NT2/D1 (cell line): ENCODE results near the gene TBR1.

Experiments
- DNase-seq: peaks from one replicate; pipeline ENCODE4 v3.0.0-alpha.2; 2011; ENCODE audit warnings: low read depth, low spot score
- H3K27me3 ChIP-seq: 2 replicates; pipeline ENCODE4 v1.6.0; 2011; ENCODE audit warnings: mild to moderate bottlenecking; ENCODE audit not compliant: insufficient read length, insufficient read depth
- H3K36me3 ChIP-seq: 2 replicates; pipeline ENCODE4 v1.6.1; 2011; ENCODE audit warnings: mild to moderate bottlenecking, low read length, mixed read lengths; ENCODE audit not compliant: insufficient read depth, insufficient read length
- H3K4me1 ChIP-seq: 2 replicates; pipeline ENCODE4 v1.5.1; 2011; ENCODE audit not compliant: insufficient read depth, insufficient read length
- H3K4me3 ChIP-seq: 2 replicates; pipeline ENCODE4 v1.5.1; 2011; ENCODE audit warnings: low read depth; ENCODE audit not compliant: insufficient read length
- H3K9ac ChIP-seq: 2 replicates; pipeline ENCODE4 v1.6.0; 2011; ENCODE audit warnings: low read depth; ENCODE audit not compliant: insufficient read length
- H3K9me3 ChIP-seq: 2 replicates; pipeline ENCODE4 v1.5.1; 2011; ENCODE audit warnings: mild to moderate bottlenecking, low read length; ENCODE audit not compliant: insufficient read depth
- SUZ12 ChIP-seq: IDR thresholded peaks from 2 replicates; pipeline ENCODE4 v1.6.1; 2011; ENCODE audit not compliant: insufficient read length, insufficient read depth; ENCODE audit errors: extremely low read depth
- YY1 ChIP-seq: IDR thresholded peaks from 2 replicates; pipeline ENCODE4 v1.6.1; 2011; ENCODE audit not compliant: insufficient read length, insufficient read depth
- ZNF274 ChIP-seq: IDR thresholded peaks from 2 replicates; pipeline ENCODE4 v1.6.1; 2011; ENCODE audit warnings: mild to moderate bottlenecking, low read depth, low read length

TBR1 gene

DNA sequence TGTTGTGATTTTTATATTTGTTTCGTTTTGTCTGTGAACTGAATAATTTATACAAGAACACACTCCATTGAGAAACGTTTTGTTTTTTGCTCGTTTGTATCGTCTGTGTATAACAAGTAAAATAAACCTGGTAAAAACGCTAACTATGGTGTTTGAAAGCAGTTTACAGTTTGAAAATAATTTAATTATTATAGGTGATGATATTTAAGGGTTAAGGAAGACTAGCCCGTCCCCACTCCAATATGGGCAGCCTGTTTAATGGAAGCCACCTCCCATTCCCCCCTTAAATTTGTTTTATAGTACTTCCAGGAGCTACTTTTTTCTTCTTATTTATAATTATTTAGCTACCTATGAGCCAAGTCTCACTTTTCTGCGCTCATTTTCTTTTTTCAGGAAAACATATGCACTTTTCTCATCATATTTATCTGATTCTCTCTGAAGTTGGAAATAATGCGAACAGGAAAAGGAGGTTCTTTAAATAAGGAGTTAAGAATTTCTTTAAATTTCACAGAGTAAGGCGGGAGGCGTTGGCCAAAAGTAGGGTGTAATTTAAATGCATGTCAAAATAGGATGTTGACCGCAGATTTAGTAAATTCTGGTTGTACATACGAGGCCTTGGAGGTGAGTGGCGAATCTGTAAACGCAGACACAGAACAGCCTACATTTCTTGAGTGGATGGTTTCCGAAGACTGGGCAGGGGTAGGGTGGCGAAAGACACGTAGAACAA, 9.8 kb downstream of the TBR1 start:
- Histone ChIP-seq H3K36me3 (no peaks in the 10 kb centered on the region), H3K27me3 (no peaks in the 10 kb centered on the region), H3K4me1 (no peaks in the 10 kb centered on the region), H3K9me3 (no peaks in the 10 kb centered on the region), H3K9ac (no peak overlapping the region), H3K4me3 (no peak overlapping the region)
- TF ChIP-seq SUZ12 = no peak
- TF ChIP-seq YY1 = no peak
- TF ChIP-seq ZNF274 = no peak
- DNase-seq = no peak

DNA sequence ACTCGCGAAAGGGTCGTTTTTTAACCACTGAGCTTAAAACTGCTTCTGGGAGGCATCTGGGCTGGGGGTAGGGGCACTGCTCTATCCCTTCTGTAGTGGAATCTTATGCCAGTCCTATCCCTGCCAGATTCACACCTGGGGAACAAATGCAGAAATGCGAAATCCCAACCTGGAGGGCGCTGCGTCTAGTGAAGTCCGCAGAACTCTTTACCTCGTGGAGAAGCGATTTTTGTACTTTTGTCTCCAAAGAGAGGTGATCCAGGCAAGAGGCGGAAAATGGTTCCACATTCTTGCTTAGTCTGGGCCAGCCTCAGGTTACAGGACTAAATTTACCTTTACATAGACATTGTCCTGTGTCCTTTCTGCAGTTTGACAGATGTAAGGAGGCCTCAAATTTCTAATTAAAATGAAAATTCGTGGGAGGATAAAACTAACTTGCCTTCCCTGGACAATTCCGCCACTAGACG, 10.4 kb downstream of the TBR1 start:
- Histone ChIP-seq H3K4me3 (no peak overlapping the region), H3K36me3 (no peaks in the 10 kb centered on the region), H3K9me3 (no peaks in the 10 kb centered on the region)

DNA sequence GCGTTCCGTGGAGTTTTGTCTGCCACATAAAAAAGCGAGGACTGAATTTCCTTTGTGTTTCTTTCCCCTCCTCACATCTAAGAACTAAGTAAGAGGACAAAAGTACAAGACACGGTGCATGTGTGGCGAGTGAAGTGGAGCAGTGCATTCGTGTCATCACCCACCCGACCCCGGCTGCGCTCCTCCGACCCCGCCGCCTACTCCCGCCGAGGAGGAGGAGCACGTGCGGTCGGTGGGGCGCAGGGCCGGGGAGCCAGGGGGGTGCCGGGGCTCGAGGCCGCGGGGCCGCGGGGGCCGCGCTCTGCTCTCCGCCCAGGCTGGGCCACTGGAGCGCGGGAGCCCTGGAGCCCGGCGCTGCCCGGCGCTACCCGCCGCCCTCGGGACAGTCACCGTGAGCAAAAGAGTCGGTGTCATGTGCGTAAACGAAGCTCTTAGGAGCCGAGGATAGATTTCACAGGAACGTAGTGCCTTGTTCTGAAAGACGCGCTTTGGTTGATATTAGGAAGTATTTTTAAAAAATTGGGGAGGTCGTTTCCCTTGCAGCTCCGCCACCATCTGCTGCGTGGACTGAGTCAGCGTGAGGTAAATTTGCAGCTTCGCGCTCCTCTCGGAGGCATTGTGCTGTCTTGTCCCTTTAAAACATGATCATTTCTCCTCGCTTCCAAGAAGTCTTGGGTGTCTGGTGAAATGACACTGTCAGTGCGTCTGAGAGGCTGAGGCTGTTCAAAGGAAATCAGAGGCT, 11.0 kb downstream of the TBR1 start:
- Histone ChIP-seq H3K9ac (no peak overlapping the region), H3K36me3 (no peaks in the 10 kb centered on the region), H3K27me3 (no peaks in the 10 kb centered on the region), H3K4me3 (no peak overlapping the region), H3K9me3 (no peaks in the 10 kb centered on the region), H3K4me1 (no peaks in the 10 kb centered on the region)
- TF ChIP-seq YY1 (no peak), SUZ12 (no peak), ZNF274 (no peak)
- no peak for DNase-seq

More for the DNA sequence above, 10.4 kb downstream of the TBR1 start:
- no peak overlapping the region for H3K9ac ChIP-seq
- no peaks in the 10 kb centered on the region for H3K27me3 ChIP-seq
- no peaks in the 10 kb centered on the region for H3K4me1 ChIP-seq
- no peak for DNase-seq
- no peak for TF ChIP-seq ZNF274
- TF ChIP-seq SUZ12 = no peak
- no peak for TF ChIP-seq YY1

DNA sequence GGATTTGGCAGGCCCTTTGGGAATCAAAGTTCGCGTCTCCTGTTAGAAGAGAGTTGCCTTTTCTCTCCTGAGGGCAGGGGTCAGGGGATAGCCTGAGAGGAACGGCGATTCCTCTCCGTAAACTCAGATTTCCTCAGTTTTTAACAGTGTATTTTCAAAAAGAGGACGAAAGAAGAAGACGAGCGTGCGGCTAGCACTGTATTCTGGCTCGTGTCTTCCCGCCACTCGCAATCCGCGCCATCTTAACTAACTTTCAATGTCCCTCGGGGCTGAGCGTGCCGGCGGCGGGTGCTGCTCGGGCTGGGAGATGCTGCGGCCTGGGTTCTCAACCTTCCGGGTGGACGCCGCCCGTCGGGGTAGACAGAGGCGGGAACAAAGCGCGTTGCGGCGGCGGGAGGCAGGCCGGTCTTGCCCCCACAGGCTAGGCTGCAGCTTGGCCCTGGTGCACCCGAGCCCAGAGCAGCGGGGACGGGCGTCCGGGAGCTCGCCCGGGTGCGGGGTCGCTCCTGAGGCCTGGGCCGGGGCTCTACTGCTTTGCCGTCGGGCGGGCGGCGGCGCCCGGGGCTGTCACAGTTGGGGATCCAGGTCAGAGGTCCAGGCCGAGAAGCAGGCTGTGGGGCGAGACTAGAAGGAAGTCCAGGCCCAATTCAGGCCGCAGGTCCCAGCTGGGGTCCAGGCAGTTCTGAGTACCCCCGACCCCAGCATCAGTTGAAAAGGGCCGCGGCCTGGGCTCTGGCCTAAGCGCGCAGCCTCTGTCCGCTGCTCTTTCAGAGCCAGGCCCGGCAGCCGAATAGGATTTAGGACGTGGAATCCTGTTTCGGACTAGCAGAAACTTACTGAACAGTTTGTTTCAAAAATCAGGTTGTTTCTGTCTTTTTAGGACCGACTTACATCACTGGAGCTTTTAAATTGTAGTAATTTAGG, 11.8 kb downstream of the TBR1 start:
- Histone ChIP-seq H3K4me1 (no peaks in the 10 kb centered on the region), H3K27me3 (no peaks in the 10 kb centered on the region), H3K36me3 (no peaks in the 10 kb centered on the region), H3K4me3 (no peak overlapping the region), H3K9me3 (no peaks in the 10 kb centered on the region), H3K9ac (no peak overlapping the region)
- no peak for DNase-seq
- no peak for TF ChIP-seq SUZ12
- TF ChIP-seq ZNF274 = no peak
- no peak for TF ChIP-seq YY1

DNA sequence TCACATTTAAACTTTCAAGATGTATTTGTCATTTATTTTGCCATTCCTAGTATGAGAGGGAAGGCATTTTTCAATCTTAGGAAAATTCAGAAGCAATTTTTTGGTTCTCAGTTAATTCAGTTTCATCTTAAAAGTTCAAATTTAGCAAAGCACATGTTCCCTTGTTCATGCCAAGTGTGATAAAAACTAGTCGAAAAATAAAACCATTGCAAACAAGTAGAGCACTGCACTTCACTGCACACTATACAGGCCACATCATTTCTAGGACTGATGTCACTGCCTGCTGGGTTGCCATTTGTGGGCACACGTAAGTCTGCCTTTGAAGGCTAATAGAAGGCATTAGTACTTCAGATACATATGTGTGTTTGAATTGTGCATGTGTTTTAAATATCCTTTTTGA, 14.3 kb downstream of the TBR1 start:
- TF ChIP-seq ZNF274 (no peak), SUZ12 (no peak), YY1 (no peak)
- Histone ChIP-seq H3K9ac (no peak overlapping the region), H3K4me3 (no peak overlapping the region), H3K4me1 (no peaks in the 10 kb centered on the region), H3K9me3 (no peaks in the 10 kb centered on the region), H3K27me3 (no peaks in the 10 kb centered on the region), H3K36me3 (no peaks in the 10 kb centered on the region)
- no peak for DNase-seq

DNA sequence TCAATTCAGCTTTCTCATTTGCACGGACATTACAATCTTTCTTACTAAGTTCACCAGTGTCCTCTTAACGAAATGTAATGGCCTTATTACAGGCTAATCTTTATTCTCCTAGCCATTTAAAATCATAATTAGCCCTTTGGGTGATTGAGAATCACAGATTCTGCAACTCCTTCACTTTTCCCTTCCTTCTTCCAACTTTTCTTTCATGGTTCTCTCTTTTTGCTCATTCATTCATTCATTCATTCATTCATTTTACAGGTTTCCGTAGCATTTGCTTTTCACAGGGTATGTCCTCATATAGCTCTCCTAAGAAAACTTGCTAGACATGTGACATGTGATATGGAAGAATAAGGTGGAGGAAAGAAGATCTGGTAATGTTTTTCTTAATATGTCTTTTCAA, 16.0 kb downstream of the TBR1 start:
- Histone ChIP-seq H3K9ac (no peak overlapping the region), H3K36me3 (no peaks in the 10 kb centered on the region), H3K27me3 (no peaks in the 10 kb centered on the region), H3K4me1 (no peaks in the 10 kb centered on the region), H3K4me3 (no peak overlapping the region), H3K9me3 (no peaks in the 10 kb centered on the region)
- TF ChIP-seq SUZ12 = no peak
- no peak for TF ChIP-seq YY1
- TF ChIP-seq ZNF274 = no peak
- DNase-seq = no peak
